ENCODE data around the gene RMI2.

DNA sequence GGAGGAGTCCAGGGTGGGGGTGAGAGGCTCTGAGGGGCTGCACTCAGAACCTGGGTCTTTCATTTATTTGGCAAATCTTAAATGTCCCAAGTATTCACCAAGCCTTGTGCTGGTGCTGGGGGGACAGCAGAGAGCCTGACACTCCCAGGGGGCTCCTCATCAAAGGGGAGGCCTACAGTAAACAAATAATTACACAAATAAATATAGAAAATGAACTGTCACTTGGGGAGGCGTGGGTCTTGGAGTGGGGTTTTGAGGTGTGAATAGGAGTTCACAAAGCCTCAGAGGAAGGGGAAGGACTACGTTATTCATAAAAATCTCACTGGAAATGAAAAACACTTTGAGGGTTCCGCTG, 48.9 kb upstream of the RMI2 start:
- TF ChIP-seq ZC3H11A (IDR thresholded peaks at IDR 0.05) (no peak), ZFP36 (IDR thresholded peaks at IDR 0.05; ENCODE audit: borderline replicate concordance, partially characterized antibody) (no peak)
- TF ChIP-seq, protein P1, sequence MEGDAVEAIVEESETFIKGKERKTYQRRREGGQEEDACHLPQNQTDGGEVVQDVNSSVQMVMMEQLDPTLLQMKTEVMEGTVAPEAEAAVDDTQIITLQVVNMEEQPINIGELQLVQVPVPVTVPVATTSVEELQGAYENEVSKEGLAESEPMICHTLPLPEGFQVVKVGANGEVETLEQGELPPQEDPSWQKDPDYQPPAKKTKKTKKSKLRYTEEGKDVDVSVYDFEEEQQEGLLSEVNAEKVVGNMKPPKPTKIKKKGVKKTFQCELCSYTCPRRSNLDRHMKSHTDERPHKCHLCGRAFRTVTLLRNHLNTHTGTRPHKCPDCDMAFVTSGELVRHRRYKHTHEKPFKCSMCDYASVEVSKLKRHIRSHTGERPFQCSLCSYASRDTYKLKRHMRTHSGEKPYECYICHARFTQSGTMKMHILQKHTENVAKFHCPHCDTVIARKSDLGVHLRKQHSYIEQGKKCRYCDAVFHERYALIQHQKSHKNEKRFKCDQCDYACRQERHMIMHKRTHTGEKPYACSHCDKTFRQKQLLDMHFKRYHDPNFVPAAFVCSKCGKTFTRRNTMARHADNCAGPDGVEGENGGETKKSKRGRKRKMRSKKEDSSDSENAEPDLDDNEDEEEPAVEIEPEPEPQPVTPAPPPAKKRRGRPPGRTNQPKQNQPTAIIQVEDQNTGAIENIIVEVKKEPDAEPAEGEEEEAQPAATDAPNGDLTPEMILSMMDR (IDR thresholded peaks at IDR 0.05): no peak
